Putamen (tissue), 1 donor: Measurements from ENCODE around the gene SOD3.

Experiments used
- DNase-seq: peaks from one replicate; pipeline ENCODE4 v3.0.0-alpha.2; 2016; ENCODE audit warnings: low spot score

SOD3 gene

DNA sequence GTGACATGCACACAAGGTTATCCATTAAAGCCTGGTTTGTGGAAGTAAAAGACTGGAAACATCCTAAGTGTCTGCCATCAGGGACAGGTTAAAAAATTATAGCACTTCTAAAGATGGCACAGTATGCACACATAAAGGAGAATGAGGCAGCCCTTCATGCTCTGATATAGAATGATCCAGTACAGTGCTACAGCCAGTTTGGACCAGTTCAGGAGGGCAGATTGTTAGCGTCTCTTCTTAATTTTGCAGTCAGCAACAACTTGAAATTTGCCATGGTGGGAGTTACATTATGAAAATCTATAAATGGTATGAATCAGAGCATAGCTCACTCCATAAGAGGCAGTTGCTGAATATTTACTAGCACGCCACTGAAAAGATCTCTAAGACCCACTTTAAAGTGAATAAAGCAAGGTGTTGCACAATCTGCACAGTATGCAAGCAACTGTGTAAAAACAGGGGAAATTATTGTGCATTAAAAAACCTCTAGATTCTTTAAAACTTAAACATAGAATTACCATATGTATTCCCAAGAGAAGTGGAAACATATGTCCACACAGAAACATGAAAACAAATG is 20.3 kb upstream of the SOD3 start:
- DNase-seq, result no peak

DNA sequence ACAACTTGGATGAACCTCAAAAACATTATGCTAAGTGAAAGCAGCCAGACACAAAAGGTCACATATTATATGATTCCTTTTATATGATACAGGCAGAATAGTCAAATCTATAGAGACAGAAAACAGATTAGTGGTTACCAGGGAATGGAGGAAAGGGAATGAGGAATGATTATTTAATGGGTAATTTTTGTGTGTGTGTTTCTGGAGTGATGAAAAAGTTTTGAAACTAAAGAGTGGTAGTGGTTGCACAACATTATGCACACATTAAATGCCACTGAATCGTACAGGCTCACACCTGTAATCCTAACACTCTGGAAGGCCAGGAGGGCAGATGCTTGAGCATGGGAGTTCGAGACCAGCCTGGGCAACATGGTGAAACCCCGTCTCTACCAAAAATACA is 19.6 kb upstream of the SOD3 start:
- DNase-seq, result no peak

DNA sequence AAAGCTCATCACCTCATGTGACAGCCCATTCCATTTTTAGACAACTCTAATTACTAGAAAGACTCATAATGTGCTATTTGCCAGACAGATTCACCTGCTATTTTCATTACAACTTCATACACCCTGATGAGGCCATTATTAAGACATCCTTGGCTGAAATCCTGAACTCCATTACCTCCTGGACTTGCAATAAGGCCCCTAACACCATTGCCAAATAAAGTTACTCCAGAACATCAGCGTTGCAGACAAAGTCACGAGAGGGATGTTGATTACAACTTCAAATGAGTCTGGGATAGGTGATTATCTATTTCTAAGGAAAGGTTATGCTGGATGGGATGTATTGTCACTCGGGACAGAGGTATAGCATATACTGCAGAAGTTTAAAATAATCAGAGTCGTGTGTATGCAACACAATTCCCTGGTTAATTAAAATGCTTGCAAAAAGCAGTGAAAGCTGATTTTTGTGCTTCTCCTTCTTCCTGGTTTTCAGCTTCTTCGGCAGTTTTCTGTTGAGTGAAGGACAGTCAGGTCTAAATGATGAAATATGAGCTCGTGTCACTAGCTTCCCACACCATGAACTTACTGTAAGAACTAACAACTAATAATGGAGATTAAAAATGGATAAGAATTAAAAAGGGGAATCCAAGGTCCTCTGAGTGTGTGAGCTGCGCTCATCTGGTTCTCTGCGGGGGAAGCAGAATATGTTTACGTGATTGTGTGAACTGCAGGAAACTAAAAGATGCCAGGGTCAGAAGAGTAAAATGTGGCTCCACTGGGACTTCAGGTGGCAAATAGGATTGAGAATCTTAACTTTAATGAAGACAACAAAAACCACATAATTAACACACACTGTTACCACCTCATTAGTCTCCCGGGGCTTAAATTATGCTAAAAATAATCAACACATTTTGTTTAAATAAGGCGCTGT is 17.6 kb upstream of the SOD3 start:
- DNase-seq, result no peak

DNA sequence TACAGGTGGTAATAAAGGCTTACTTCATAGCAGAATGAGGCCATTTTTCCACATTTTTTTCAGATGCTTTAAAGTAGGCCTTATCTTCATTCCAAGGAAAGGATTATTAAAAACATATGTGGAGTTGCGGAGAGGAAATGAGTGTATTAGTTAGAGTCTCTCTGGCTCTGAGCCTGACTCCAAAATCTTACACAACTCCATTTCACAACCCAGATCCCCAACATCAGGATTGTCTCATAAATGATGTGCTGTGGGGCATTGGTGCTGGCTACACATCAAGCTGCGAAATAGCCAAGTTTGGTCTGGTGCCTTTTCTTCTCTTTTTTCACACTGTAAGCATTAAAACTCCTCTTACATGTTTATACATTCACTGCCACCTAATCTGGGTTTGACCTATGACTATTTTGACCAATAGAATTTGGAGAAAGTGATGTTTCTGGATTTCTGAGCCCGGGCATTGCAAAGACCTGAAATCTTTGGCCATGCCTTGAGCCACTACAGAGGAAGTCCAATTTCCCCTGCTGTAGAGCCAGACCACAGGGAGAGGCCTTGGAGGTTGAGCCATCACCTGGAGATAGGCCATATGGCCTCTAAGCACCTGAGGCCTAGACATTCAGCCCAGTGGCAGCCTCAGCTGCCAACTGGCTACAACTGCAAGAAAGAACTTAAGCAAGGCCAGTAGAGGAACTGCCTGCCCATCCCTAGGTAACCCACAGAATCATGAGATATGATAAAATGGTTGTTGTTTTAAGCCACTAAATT is 16.7 kb upstream of the SOD3 start:
- no peak for DNase-seq

- DNase-seq, result no peak
These were observed 14.4 kb upstream of the SOD3 start for GRCh38 chr4:24780936-24781495.

DNA sequence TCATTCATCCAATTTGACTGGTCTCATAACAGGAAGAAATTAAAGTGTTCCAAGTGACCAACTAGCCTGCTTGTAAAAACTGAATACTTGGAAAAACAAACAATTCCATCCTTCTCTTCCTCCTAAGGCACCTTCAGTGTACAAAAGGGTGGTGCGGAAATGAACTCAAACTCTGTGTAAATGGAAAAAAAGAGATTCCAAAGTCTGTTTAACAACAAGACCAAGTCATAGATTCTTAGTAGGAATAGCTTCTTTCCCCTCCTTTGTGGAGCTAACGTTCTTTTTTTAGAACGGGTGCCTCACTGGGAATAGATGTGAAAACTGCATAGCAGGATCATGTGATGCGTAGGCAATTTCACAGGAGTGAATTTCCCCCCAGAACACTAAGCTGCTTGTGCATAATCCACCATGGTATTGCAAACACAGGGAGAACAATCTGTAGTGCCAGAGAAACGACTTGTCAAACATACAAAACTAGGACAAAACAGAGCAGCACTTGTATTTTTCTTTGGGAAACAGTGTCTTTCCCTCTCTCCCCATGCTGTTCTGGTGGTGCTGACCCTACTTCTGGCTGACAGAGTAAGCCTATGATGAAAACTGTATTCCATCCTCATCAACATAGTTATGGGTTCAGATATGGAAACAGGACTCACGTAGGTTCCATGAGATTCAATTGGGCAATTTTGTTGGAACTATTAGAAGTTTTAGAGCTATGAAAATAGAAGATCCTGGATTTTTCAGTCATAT is 13.2 kb upstream of the SOD3 start:
- peak; percentile 36 for DNase-seq

GRCh38 chr4:24783506-24783905 is 11.9 kb upstream of the SOD3 start:
- DNase-seq, result no peak

GRCh38 chr4:24791043-24791442 is 4.3 kb upstream of the SOD3 start:
- DNase-seq, result no peak

- no peak for DNase-seq
These were observed 2.8 kb upstream of the SOD3 start for GRCh38 chr4:24792552-24792951.

DNA sequence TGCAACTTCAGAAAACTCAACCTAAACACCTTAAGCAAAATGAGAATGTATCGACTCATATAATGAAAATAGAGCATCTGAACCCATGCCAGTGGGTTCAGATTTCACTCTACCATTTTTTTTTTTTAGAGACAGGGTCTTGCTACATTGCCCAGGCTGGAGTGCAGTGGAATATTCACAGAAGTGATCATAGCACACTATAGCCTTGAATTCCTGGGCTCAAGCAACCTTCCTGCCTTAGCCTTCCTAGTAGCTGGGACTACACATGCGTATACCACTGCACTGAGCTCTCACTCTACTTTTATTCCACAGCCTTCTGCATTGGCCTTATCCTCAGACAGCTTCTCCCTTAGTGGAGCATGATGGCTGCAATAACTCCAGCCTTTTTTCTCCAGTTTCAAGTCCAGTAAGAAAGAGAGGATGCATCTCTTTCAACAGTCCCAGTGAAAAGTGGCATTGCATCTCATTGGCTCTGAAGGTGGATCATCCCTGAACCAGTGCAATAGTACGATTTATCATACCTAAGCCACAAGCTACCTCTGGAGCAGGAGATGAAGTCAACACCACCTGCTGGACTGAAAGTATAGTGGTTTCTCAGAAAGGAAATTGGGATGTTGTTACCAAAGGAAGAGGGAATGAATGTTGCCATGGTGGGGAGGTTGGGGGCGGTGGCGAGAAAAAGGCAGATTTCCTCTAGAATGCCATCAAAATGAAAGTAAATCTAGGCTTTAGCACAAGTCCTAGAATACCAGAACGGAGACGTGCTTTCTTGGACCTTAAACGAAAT is 2.0 kb upstream of the SOD3 start:
- no peak for DNase-seq

GRCh38 chr4:24794051-24794450 is 1.3 kb upstream of the SOD3 start:
- DNase-seq, result no peak

DNA sequence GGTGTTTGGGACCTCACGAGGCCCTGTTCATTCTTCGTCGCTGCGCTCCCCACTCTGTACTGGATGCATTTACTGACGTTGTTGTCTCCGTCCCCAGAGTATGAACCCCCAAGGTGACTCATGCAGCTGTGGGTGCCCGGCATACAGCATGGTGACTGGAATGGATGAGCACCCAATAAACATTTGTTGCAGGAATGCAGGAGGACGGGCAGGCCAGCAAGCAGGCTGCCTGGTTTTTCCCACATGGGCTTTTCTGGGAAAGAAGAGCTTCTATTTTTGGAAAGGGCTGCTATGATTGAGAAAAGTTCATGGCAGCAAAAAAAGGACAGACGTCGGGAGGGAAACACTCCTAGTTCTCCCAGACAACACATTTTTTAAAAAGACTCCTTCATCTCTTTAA is 893 bp upstream of the SOD3 start:
- DNase-seq, result no peak

GRCh38 chr4:24795666-24796381 is 451 bp downstream of the SOD3 start:
- DNase-seq, result no peak

- DNase-seq, result no peak
These were observed 1.2 kb downstream of the SOD3 start for GRCh38 chr4:24796620-24797019.

- DNase-seq, result no peak
These were observed 2.8 kb downstream of the SOD3 start for GRCh38 chr4:24798036-24798610.

DNA sequence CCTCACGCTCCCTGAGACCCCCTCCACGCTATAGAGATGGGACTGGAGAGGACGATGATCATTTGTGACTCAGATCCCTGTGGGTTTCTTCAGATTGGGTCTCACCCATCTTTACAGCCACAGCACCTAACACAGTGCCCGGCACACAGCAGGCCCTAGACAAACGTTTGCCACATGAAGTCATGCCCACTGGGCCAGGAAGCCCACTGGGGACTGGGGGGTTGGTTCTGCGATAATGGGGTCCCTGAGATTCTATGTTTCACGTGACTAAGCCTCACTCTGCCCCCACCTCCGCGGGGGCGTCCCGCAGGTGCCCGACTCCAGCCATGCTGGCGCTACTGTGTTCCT is 3.8 kb downstream of the SOD3 start:
- no peak for DNase-seq

- DNase-seq, result no peak
These were observed 4.4 kb downstream of the SOD3 start for GRCh38 chr4:24799544-24800324.

- DNase-seq, result no peak
These were observed 5.0 kb downstream of the SOD3 start for GRCh38 chr4:24800325-24800895.
